SK-N-SH (cell line): ENCODE results near the gene HS6ST3.

Source experiments
- CTCF ChIP-seq: fragments of 200-600 bp; sonication (generic); IDR thresholded peaks from 2 replicates; pipeline ENCODE4 v1.6.1; 2017; ENCODE audit warnings: antibody characterized with exemption, mild to moderate bottlenecking, moderate library complexity
- EZH2phosphoT487 ChIP-seq: fragments of 200-600 bp; sonication (generic); IDR thresholded peaks from 2 replicates; pipeline ENCODE4 v1.6.1; 2017; ENCODE audit warnings: low read depth, mixed run types, mild to moderate bottlenecking, antibody characterized with exemption, moderate library complexity, borderline replicate concordance
- MAX ChIP-seq: IDR thresholded peaks from 2 replicates; pipeline ENCODE4 v1.4.0; 2012; ENCODE audit warnings: low read depth
- MEF2A ChIP-seq: IDR thresholded peaks from 2 replicates; pipeline ENCODE4 v1.4.0; 2012; ENCODE audit warnings: low read depth, borderline replicate concordance
- NRF1 ChIP-seq: IDR thresholded peaks from 2 replicates; pipeline ENCODE4 v1.6.1; 2012; ENCODE audit warnings: low read depth, mild to moderate bottlenecking, low read length
- POLR2AphosphoS5 ChIP-seq: IDR thresholded peaks from 2 replicates; pipeline ENCODE4 v1.6.1; 2012; ENCODE audit warnings: low read depth, low read length
- REST ChIP-seq: IDR thresholded peaks from 2 replicates; pipeline ENCODE4 v1.6.1; 2012; ENCODE audit warnings: mild to moderate bottlenecking, low read depth, low read length, moderate library complexity
- SMC3 ChIP-seq: IDR thresholded peaks from 2 replicates; pipeline ENCODE4 v1.6.1; 2012; ENCODE audit warnings: low read depth, low read length, improper control_type of control experiment
- TAF1 ChIP-seq: IDR thresholded peaks from 2 replicates; pipeline ENCODE4 v1.6.1; 2012; ENCODE audit warnings: low read depth, mild to moderate bottlenecking, low read length, moderate library complexity, borderline replicate concordance
- YY1 ChIP-seq: IDR thresholded peaks from 2 replicates; pipeline ENCODE4 v1.4.0; 2012; ENCODE audit warnings: low read depth, mild to moderate bottlenecking

GRCh38 chr13:96636001-96636709 is 546.2 kb downstream of the HS6ST3 start:
- TF ChIP-seq SMC3 (no peak), TAF1 (no peak), CTCF (no peak), YY1 (no peak), MAX (no peak), REST (no peak), NRF1 (no peak), EZH2phosphoT487 (no peak), MEF2A (no peak), POLR2AphosphoS5 (no peak)
